Putamen (tissue), 1 donor: Measurements from ENCODE around the gene C1QL1.

Source experiments
- DNase-seq: peaks from one replicate; pipeline ENCODE4 v3.0.0-alpha.2; 2016; ENCODE audit warnings: low spot score

C1QL1 gene

GRCh38 chr17:44928950-44929720 is 39.0 kb downstream of the C1QL1 start:
- DNase-seq = no peak

GRCh38 chr17:44928136-44928535 is 40.0 kb downstream of the C1QL1 start:
- DNase-seq = no peak

GRCh38 chr17:44927696-44928095 is 40.4 kb downstream of the C1QL1 start:
- DNase-seq = no peak

GRCh38 chr17:44926821-44927525 is 41.1 kb downstream of the C1QL1 start:
- DNase-seq = no peak

GRCh38 chr17:44925731-44926697 is 42.1 kb downstream of the C1QL1 start:
- DNase-seq = no peak

- DNase-seq = no peak
Measured at GRCh38 chr17:44924107-44924544, 44.0 kb downstream of the C1QL1 start.

- no peak for DNase-seq
Measured at GRCh38 chr17:44922746-44923470, 45.2 kb downstream of the C1QL1 start.

- DNase-seq = no peak
Measured at GRCh38 chr17:44922136-44922535, 46.0 kb downstream of the C1QL1 start.

GRCh38 chr17:44921122-44921882 is 46.8 kb downstream of the C1QL1 start:
- no peak for DNase-seq

- DNase-seq = no peak
Measured at GRCh38 chr17:44920565-44920940, 47.5 kb downstream of the C1QL1 start.

GRCh38 chr17:44919885-44920564 is 48.1 kb downstream of the C1QL1 start:
- DNase-seq = peak; percentile 63

- no peak for DNase-seq
Measured at GRCh38 chr17:44919411-44919810, 48.7 kb downstream of the C1QL1 start.

- no peak for DNase-seq
Measured at GRCh38 chr17:44918006-44918405, 50.1 kb downstream of the C1QL1 start.

GRCh38 chr17:44917456-44917855 is 50.6 kb downstream of the C1QL1 start:
- DNase-seq = no peak

- peak; percentile 68 for DNase-seq
Measured at GRCh38 chr17:44916781-44917241, 51.3 kb downstream of the C1QL1 start.

GRCh38 chr17:44915862-44916780 is 52.0 kb downstream of the C1QL1 start:
- DNase-seq = no peak

- DNase-seq = peak; percentile 58
Measured at GRCh38 chr17:44915321-44915726, 52.8 kb downstream of the C1QL1 start, which contains the start of gene GFAP. Gene GFAP, minus strand, starts transcription at chr17:44915500. Its CDS starts 14 bp downstream, at chr17:44915486.

GRCh38 chr17:44914698-44915271 is 53.3 kb downstream of the C1QL1 start:
- no peak for DNase-seq

GRCh38 chr17:44914148-44914547 is 54.0 kb downstream of the C1QL1 start:
- no peak for DNase-seq
